HL-60 (cell line): ENCODE results near the gene PRCD.
A peak's percentile ranks its signal among the peaks of the same experiment; 100 is the strongest.
"Not testable (repeated sequence)": the region's sequence is repeated elsewhere in the genome, so short reads cannot be mapped to it uniquely, and the experiment has no call there.

Source experiments
- DNase-seq, 2 experiments: peaks; one replicate each; pipeline ENCODE4 v3.0.0-alpha.2; 2010 to 2020; ENCODE audit warnings: low read depth in 1 of 2, low spot score in 1 of 2
- H3K27ac ChIP-seq: fragments of 250-450 bp; sonication (Bioruptor Pico); replicated peaks from 2 replicates; pipeline ENCODE4 v1.5.1; 2020; ENCODE audit warnings: mild to moderate bottlenecking, moderate library complexity
- H3K27me3 ChIP-seq: fragments of 250-450 bp; sonication (Bioruptor Pico); 2 replicates; pipeline ENCODE4 v1.5.1; 2021; ENCODE audit warnings: mild to moderate bottlenecking, moderate library complexity; ENCODE audit not compliant: insufficient read depth, poor library complexity, severe bottlenecking
- H3K4me3 ChIP-seq: replicated peaks from 2 replicates; pipeline ENCODE4 v1.5.1; 2011; ENCODE audit warnings: mild to moderate bottlenecking, control low read depth, low read length; ENCODE audit not compliant: insufficient read depth
- GABPA ChIP-seq: IDR thresholded peaks from 2 replicates; pipeline ENCODE4 v1.6.1; 2012; ENCODE audit warnings: low read depth
- POLR2AphosphoS5 ChIP-seq: IDR thresholded peaks from 2 replicates; pipeline ENCODE4 v1.6.1; 2012; ENCODE audit warnings: low read depth
- SPI1 ChIP-seq: IDR thresholded peaks from 2 replicates; pipeline ENCODE4 v1.6.1; 2012; ENCODE audit warnings: low read depth, mild to moderate bottlenecking, borderline replicate concordance
- TF ChIP-seq, protein P1 (sequence below): IDR thresholded peaks from one replicate; pipeline ENCODE4 v1.5.1; 2011; ENCODE audit warnings: low read length, control low read depth, inconsistent platforms; ENCODE audit not compliant: insufficient read depth
- TF ChIP-seq, protein P2 (sequence below): IDR thresholded peaks from 2 replicates; pipeline ENCODE4 v1.6.1; 2012; ENCODE audit warnings: low read depth; ENCODE audit not compliant: insufficient replicate concordance

The PRCD gene

DNA sequence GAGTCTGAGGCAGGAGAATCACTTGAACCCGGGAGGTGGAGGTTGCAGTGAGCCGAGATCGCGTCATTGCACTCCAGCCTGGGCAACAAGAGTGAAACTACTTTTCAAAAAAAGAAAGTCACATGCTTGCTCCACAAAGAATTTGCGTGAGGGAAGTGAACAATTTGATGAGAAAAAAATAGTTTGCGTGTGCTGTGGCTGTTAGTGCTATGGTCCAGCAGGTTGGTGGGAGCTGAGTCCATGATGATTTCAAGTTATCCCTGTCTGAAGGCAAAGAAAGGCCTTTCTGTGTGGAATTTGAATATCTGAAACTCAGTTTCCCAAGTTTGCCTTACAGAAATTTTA lies 21.0 kb downstream of the PRCD start:
- DNase-seq, result no peak
- TF ChIP-seq GABPA, result no peak
- TF ChIP-seq, protein P1, sequence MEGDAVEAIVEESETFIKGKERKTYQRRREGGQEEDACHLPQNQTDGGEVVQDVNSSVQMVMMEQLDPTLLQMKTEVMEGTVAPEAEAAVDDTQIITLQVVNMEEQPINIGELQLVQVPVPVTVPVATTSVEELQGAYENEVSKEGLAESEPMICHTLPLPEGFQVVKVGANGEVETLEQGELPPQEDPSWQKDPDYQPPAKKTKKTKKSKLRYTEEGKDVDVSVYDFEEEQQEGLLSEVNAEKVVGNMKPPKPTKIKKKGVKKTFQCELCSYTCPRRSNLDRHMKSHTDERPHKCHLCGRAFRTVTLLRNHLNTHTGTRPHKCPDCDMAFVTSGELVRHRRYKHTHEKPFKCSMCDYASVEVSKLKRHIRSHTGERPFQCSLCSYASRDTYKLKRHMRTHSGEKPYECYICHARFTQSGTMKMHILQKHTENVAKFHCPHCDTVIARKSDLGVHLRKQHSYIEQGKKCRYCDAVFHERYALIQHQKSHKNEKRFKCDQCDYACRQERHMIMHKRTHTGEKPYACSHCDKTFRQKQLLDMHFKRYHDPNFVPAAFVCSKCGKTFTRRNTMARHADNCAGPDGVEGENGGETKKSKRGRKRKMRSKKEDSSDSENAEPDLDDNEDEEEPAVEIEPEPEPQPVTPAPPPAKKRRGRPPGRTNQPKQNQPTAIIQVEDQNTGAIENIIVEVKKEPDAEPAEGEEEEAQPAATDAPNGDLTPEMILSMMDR, result no peak
- no peak for TF ChIP-seq SPI1
- TF ChIP-seq, protein P2, sequence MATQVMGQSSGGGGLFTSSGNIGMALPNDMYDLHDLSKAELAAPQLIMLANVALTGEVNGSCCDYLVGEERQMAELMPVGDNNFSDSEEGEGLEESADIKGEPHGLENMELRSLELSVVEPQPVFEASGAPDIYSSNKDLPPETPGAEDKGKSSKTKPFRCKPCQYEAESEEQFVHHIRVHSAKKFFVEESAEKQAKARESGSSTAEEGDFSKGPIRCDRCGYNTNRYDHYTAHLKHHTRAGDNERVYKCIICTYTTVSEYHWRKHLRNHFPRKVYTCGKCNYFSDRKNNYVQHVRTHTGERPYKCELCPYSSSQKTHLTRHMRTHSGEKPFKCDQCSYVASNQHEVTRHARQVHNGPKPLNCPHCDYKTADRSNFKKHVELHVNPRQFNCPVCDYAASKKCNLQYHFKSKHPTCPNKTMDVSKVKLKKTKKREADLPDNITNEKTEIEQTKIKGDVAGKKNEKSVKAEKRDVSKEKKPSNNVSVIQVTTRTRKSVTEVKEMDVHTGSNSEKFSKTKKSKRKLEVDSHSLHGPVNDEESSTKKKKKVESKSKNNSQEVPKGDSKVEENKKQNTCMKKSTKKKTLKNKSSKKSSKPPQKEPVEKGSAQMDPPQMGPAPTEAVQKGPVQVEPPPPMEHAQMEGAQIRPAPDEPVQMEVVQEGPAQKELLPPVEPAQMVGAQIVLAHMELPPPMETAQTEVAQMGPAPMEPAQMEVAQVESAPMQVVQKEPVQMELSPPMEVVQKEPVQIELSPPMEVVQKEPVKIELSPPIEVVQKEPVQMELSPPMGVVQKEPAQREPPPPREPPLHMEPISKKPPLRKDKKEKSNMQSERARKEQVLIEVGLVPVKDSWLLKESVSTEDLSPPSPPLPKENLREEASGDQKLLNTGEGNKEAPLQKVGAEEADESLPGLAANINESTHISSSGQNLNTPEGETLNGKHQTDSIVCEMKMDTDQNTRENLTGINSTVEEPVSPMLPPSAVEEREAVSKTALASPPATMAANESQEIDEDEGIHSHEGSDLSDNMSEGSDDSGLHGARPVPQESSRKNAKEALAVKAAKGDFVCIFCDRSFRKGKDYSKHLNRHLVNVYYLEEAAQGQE, result no peak
- no peak for TF ChIP-seq POLR2AphosphoS5
- Histone ChIP-seq H3K4me3 (peak overlapping the region; percentile 83), H3K27ac (peak overlapping the region; percentile 96), H3K27me3 (no peaks in the 10 kb centered on the region)

DNA sequence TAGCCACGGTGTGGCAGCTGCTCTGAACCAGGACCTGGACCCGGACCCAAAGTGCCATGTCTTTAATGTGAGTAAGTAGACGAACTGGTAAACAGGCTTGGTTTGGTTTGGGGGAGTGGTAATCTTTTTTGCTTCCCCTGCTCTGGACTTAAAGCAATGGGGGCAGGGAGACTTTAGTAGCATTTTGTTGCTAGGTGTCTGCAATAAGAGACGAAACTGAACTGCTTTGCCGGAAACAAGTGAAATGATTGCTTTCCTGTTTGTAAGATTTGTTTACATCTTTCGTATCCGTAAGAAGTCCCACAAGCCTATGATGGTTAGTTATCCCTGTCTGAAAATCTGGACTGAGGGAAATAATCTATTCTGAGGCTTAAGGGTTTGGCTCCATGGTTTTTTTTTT lies 21.5 kb downstream of the PRCD start:
- DNase-seq, result no peak
- no peak overlapping the region for H3K4me3 ChIP-seq
- H3K27me3 ChIP-seq, result no peaks in the 10 kb centered on the region
- TF ChIP-seq, protein P1, result no peak
- peak overlapping the region; percentile 96 for H3K27ac ChIP-seq

DNA sequence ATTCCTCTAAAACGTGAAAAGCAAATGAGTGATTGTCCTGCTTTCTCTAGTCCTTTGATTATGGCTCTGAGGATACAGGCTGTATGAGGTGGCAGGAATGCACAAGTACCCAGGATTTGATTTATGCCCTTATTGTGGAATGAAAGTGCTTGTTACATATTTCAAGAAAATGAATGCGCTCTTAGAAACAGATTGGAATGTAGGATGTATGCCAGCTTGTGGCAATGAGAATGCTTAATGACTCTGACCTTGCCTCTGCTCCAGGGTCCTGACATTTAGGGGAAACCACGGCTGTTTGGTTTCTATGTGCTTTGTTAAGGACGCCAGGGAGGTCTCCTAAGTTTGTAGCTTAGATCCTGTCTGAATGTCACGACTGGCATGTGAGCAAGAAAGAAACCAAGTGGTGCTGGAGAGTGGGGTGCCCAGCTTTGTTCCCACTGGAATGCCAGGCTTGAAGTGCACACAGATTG lies 22.0 kb downstream of the PRCD start:
- TF ChIP-seq, protein P2, result no peak
- TF ChIP-seq, protein P1, result no peak
- TF ChIP-seq POLR2AphosphoS5 (no peak), SPI1 (no peak), GABPA (no peak)
- DNase-seq, result no peak
- peak overlapping the region; percentile 96; the same call in 1 of the 2 replicates for H3K27ac ChIP-seq
- no peak overlapping the region for H3K4me3 ChIP-seq
- no peaks in the 10 kb centered on the region for H3K27me3 ChIP-seq

DNA sequence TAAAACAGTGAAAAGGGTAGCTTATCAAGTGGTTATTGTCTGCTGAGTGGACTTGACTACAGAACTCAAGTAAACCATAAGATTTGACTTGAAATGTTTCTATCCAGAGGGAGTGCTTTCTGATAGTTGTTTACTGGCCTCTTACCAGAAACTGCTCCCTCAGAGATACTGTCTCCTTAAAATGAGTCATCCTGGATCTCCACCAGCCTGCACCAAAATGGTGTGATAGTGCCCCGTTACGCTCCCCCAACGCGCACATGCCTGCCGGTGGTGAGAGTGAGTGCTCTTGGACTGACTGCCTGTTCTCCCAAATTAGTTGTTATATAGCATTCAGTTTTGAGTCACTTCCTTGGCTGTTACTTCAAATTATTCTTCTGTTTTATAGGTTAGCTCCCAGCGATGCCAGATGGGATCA lies 22.9 kb downstream of the PRCD start:
- Histone ChIP-seq H3K27ac (no peak overlapping the region), H3K4me3 (no peak overlapping the region), H3K27me3 (no peaks in the 10 kb centered on the region)
- no peak for DNase-seq
- TF ChIP-seq, protein P2, result no peak
- TF ChIP-seq POLR2AphosphoS5 (no peak), SPI1 (no peak)

DNA sequence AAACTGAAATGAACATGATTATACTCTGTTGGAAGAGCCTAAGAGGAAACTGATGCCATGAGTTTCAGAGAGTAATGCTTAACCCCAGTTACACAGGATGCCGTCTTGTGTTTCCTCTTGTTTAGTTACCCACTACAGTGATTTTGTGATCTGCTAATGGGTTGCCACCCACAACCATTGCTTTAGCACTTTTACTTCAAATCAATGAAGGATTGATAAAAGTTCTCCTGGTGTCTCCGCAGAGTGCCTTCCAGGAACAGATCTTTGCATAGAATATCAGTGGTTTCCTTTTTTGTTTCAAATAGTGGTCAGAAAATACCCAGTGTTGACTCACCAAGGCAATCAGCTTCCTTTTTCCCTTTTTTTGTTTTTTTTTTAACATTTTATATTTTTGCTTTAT lies 23.5 kb downstream of the PRCD start:
- H3K4me3 ChIP-seq, DNase-seq, H3K27me3 ChIP-seq, H3K27ac ChIP-seq: not testable (repeated sequence)
